Measurements from ENCODE around the gene ATP2B2.

- TF ChIP-seq EZH2phosphoT487 (IDR thresholded peaks at IDR 0.05; ENCODE audit: borderline replicate concordance) = no peak
- TF ChIP-seq SRF (IDR thresholded peaks at IDR 0.05; ENCODE audit: low read depth) = no peak
- no peak for TF ChIP-seq ZFX (IDR thresholded peaks at IDR 0.05)
- TF ChIP-seq, protein P1, sequence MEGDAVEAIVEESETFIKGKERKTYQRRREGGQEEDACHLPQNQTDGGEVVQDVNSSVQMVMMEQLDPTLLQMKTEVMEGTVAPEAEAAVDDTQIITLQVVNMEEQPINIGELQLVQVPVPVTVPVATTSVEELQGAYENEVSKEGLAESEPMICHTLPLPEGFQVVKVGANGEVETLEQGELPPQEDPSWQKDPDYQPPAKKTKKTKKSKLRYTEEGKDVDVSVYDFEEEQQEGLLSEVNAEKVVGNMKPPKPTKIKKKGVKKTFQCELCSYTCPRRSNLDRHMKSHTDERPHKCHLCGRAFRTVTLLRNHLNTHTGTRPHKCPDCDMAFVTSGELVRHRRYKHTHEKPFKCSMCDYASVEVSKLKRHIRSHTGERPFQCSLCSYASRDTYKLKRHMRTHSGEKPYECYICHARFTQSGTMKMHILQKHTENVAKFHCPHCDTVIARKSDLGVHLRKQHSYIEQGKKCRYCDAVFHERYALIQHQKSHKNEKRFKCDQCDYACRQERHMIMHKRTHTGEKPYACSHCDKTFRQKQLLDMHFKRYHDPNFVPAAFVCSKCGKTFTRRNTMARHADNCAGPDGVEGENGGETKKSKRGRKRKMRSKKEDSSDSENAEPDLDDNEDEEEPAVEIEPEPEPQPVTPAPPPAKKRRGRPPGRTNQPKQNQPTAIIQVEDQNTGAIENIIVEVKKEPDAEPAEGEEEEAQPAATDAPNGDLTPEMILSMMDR (IDR thresholded peaks at IDR 0.05 in 2 of 3, conservative IDR thresholded peaks at IDR 0.05 in 1 of 3; ENCODE audit: borderline replicate concordance in 1 of 3, insufficient read depth in 1 of 3, low read depth in 2 of 3, low read length in 2 of 3) = no peak
- TF ChIP-seq POLR2AphosphoS5 (IDR thresholded peaks at IDR 0.05; ENCODE audit: low read depth, low read length) = no peak; the same call in 1 of the 2 replicates
These were observed 205.7 kb downstream of the ATP2B2 start for GRCh38 chr3:10299679-10300078.

All from HCT116 (cell line).